Measurements from ENCODE around the gene SLC16A11. TPM values are rescaled to one million over a fixed set of nuclear protein-coding genes. Genes with fewer than 3 reads are reported as not detected.
"Not testable (repeated sequence)": the region's sequence is repeated elsewhere in the genome, so short reads cannot be mapped to it uniquely, and the experiment has no call there.

Gene SLC16A11
- total RNA-seq, 1 experiment from 2014 or later = not detected

GRCh38 chr17:7063518-7064094 lies 19.7 kb upstream of the SLC16A11 start:
- DNase-seq (ENCODE audit: low spot score) = peak; percentile 36
- in situ Hi-C loops (cut with HindIII; ENCODE audit: low sequenced_read_pairs) = no loop called here

GRCh38 chr17:7060165-7060891 lies 16.4 kb upstream of the SLC16A11 start:
- DNase-seq (ENCODE audit: low spot score) = no peak
- in situ Hi-C loops (cut with HindIII; ENCODE audit: low sequenced_read_pairs) = no loop called here

GRCh38 chr17:7058831-7059447 lies 15.0 kb upstream of the SLC16A11 start:
- DNase-seq (ENCODE audit: low spot score) = no peak
- in situ Hi-C loops (cut with HindIII; ENCODE audit: low sequenced_read_pairs) = no loop called here

GRCh38 chr17:7056386-7056785 lies 12.5 kb upstream of the SLC16A11 start:
- in situ Hi-C loops (cut with HindIII; ENCODE audit: low sequenced_read_pairs) = no loop called here
- DNase-seq (ENCODE audit: low spot score) = no peak

GRCh38 chr17:7050583-7050982 lies 6.7 kb upstream of the SLC16A11 start:
- DNase-seq (ENCODE audit: low spot score); in situ Hi-C loops (cut with HindIII; ENCODE audit: low sequenced_read_pairs): not testable (repeated sequence)

GRCh38 chr17:7048968-7049367 lies 5.1 kb upstream of the SLC16A11 start:
- no peak for DNase-seq (ENCODE audit: low spot score)
- in situ Hi-C loops (cut with HindIII; ENCODE audit: low sequenced_read_pairs) = no loop called here

- in situ Hi-C loops (cut with HindIII; ENCODE audit: low sequenced_read_pairs) = no loop called here
- no peak for DNase-seq (ENCODE audit: low spot score)
These were observed 3.7 kb upstream of the SLC16A11 start for GRCh38 chr17:7047566-7047965.

- peak; percentile 88 for DNase-seq (ENCODE audit: low spot score)
- in situ Hi-C loops (cut with HindIII; ENCODE audit: low sequenced_read_pairs) = not testable (repeated sequence)
These were observed 3.0 kb upstream of the SLC16A11 start for GRCh38 chr17:7046725-7047397.

GRCh38 chr17:7046127-7046724 lies 2.3 kb upstream of the SLC16A11 start:
- DNase-seq (ENCODE audit: low spot score) = peak; percentile 89

GRCh38 chr17:7045492-7046126 lies 1.7 kb upstream of the SLC16A11 start:
- in situ Hi-C loops (cut with HindIII; ENCODE audit: low sequenced_read_pairs) = no loop called here
- DNase-seq (ENCODE audit: low spot score) = peak; percentile 93

More at GRCh38 chr17:7046127-7046724, 2.3 kb upstream of the SLC16A11 start:
- in situ Hi-C loops (cut with HindIII; ENCODE audit: low sequenced_read_pairs) = no loop called here

GRCh38 chr17:7043182-7043496 lies 753 bp downstream of the SLC16A11 start:
- DNase-seq (ENCODE audit: low spot score) = peak; percentile 12
- in situ Hi-C loops (cut with HindIII; ENCODE audit: low sequenced_read_pairs) = no loop called here

GRCh38 chr17:7042501-7043181 lies 1.3 kb downstream of the SLC16A11 start:
- peak; percentile 31 for DNase-seq (ENCODE audit: low spot score)
- in situ Hi-C loops (cut with HindIII; ENCODE audit: low sequenced_read_pairs) = no loop called here

- DNase-seq (ENCODE audit: low spot score) = no peak
- in situ Hi-C loops (cut with HindIII; ENCODE audit: low sequenced_read_pairs) = no loop called here
These were observed 2.0 kb downstream of the SLC16A11 start for GRCh38 chr17:7041607-7042500.

GRCh38 chr17:7039832-7040231 lies 4.1 kb downstream of the SLC16A11 start:
- DNase-seq (ENCODE audit: low spot score) = no peak
- in situ Hi-C loops (cut with HindIII; ENCODE audit: low sequenced_read_pairs) = loop anchor here (5.0 kb wide), 1 partner anchor 77 kb away; no protein-coding TSS in a partner anchor

GRCh38 chr17:7038025-7038862 lies 5.6 kb downstream of the SLC16A11 start:
- DNase-seq (ENCODE audit: low spot score) = no peak
- in situ Hi-C loops (cut with HindIII; ENCODE audit: low sequenced_read_pairs) = loop anchor here (5.0 kb wide), 1 partner anchor 79 kb away; no protein-coding TSS in a partner anchor

GRCh38 chr17:7035591-7036368 lies 8.1 kb downstream of the SLC16A11 start, which contains the start of gene SLC16A13:
TSS of gene SLC16A13 (plus strand) at chr17:7036015. CDS start at chr17:7036383, 368 bp downstream.
- in situ Hi-C loops (cut with HindIII; ENCODE audit: low sequenced_read_pairs) = loop anchor here (5.0 kb wide), 1 partner anchor 82 kb away; no protein-coding TSS in a partner anchor
- DNase-seq (ENCODE audit: low spot score) = peak; percentile 99
